ENCODE results near the gene GDE1. TPM values are rescaled to one million over a fixed set of nuclear protein-coding genes. Genes with fewer than 3 reads are reported as not detected.

GDE1 gene
- total RNA-seq, 4 donors from 2014 or later: 41.7 to 65.0 (median 58.6) TPM

GRCh38 chr16:19503461-19504075 lies 18.3 kb downstream of the GDE1 start:
- TF ChIP-seq CTCF (IDR thresholded peaks at IDR 0.05) (no peak), POLR2A (IDR thresholded peaks at IDR 0.05) (no peak)
- H3K4me3 ChIP-seq (ENCODE audit: low read depth, poor library complexity, severe bottlenecking): no peak overlapping the region
- DNase-seq (ENCODE audit: low spot score in 2 of 2): no peak
- whole genome bisulfite sequencing, 2 donors: 79 to 85% methylated on average over 5 of the region's 5 CpGs
- intact Hi-C loops (cut with DNase I; ENCODE audit: low total_unique reads): loop anchor here (10.0 kb wide), 1 partner anchor 119 kb away; no protein-coding TSS in a partner anchor

GRCh38 chr16:19502395-19503131 lies 19.3 kb downstream of the GDE1 start:
- no peak for TF ChIP-seq CTCF (IDR thresholded peaks at IDR 0.05)
- no peak for TF ChIP-seq POLR2A (IDR thresholded peaks at IDR 0.05)
- intact Hi-C loops (cut with DNase I; ENCODE audit: low total_unique reads): loop anchor here (10.0 kb wide), 1 partner anchor 118 kb away; no protein-coding TSS in a partner anchor
- H3K4me3 ChIP-seq (ENCODE audit: low read depth, poor library complexity, severe bottlenecking): no peak overlapping the region
- peak; percentile 48 to 89 for DNase-seq (ENCODE audit: low spot score in 2 of 2)
- WGBS, 2 donors: 89 to 90% methylated on average over 3 of the region's 3 CpGs

GRCh38 chr16:19499481-19499880 lies 22.4 kb downstream of the GDE1 start:
- TF ChIP-seq CTCF (IDR thresholded peaks at IDR 0.05) (no peak), POLR2A (IDR thresholded peaks at IDR 0.05) (no peak)
- intact Hi-C loops (cut with DNase I; ENCODE audit: low total_unique reads): no loop called here

GRCh38 chr16:19499006-19499405 lies 22.9 kb downstream of the GDE1 start:
- 78 to 81% methylated on average over 5 of the region's 5 CpGs for whole genome bisulfite sequencing, 2 donors
- intact Hi-C loops (cut with DNase I; ENCODE audit: low total_unique reads): no loop called here
- TF ChIP-seq CTCF (IDR thresholded peaks at IDR 0.05): no peak
- no peak for TF ChIP-seq POLR2A (IDR thresholded peaks at IDR 0.05)
- H3K4me3 ChIP-seq (ENCODE audit: low read depth, poor library complexity, severe bottlenecking): no peak overlapping the region
- DNase-seq (ENCODE audit: low spot score in 2 of 2): peak in 1 of 2 donors; percentile 36

More at GRCh38 chr16:19499481-19499880, 22.4 kb downstream of the GDE1 start:
- 92 to 97% methylated on average over 3 of the region's 3 CpGs for WGBS, 2 donors
- H3K4me3 ChIP-seq (ENCODE audit: low read depth, poor library complexity, severe bottlenecking): no peak overlapping the region
- no peak for DNase-seq (ENCODE audit: low spot score in 2 of 2)

- TF ChIP-seq CTCF (IDR thresholded peaks at IDR 0.05) (no peak), POLR2A (IDR thresholded peaks at IDR 0.05) (no peak)
- H3K4me3 ChIP-seq (ENCODE audit: low read depth, poor library complexity, severe bottlenecking): no peak overlapping the region
- 71 to 72% methylated on average over 5 of the region's 5 CpGs for WGBS, 2 donors
- DNase-seq (ENCODE audit: low spot score in 2 of 2): no peak
- intact Hi-C loops (cut with DNase I; ENCODE audit: low total_unique reads): no loop called here
Observed at GRCh38 chr16:19497176-19497575, 24.7 kb downstream of the GDE1 start.

Data from lower leg skin (tissue), 4 donors.